Endothelial cell (in vitro differentiated cells): Measurements from ENCODE around the gene EML4. TPM values are rescaled to one million over a fixed set of nuclear protein-coding genes. Genes with fewer than 3 reads are reported as not detected.
"Not testable (repeated sequence)": the region's sequence is repeated elsewhere in the genome, so short reads cannot be mapped to it uniquely, and the experiment has no call there.

Source experiments
- DNase-seq: peaks from one replicate; pipeline ENCODE4 v3.0.0; 2021; ENCODE audit warnings: low spot score
- H3K27ac Mint-ChIP-seq: one replicate; pipeline ENCODE4 v1.8.0; 2021; ENCODE audit warnings: mixed read lengths, inconsistent platforms; ENCODE audit not compliant: unreplicated experiment
- H3K27me3 Mint-ChIP-seq: one replicate; pipeline ENCODE4 v1.8.0; 2021; ENCODE audit warnings: mild to moderate bottlenecking, moderate library complexity, mixed read lengths, inconsistent platforms; ENCODE audit not compliant: unreplicated experiment
- H3K36me3 Mint-ChIP-seq: one replicate; pipeline ENCODE4 v1.8.0; 2021; ENCODE audit warnings: mild to moderate bottlenecking, low read depth, mixed read lengths, inconsistent platforms; ENCODE audit not compliant: unreplicated experiment
- H3K4me1 Mint-ChIP-seq: one replicate; pipeline ENCODE4 v1.8.0; 2021; ENCODE audit warnings: mild to moderate bottlenecking, mixed read lengths, inconsistent platforms; ENCODE audit not compliant: unreplicated experiment
- H3K4me3 Mint-ChIP-seq: one replicate; pipeline ENCODE4 v1.8.0; 2021; ENCODE audit warnings: mild to moderate bottlenecking, mixed read lengths, inconsistent platforms; ENCODE audit not compliant: unreplicated experiment
- H3K9me3 Mint-ChIP-seq: one replicate; pipeline ENCODE4 v1.8.0; 2021; ENCODE audit warnings: mixed read lengths, inconsistent platforms; ENCODE audit not compliant: unreplicated experiment
- CTCF ChIP-seq: fragments of 200-600 bp; sonication (generic); IDR thresholded peaks from one replicate; pipeline ENCODE4 v1.5.0; 2021; ENCODE audit warnings: antibody characterized with exemption; ENCODE audit not compliant: unreplicated experiment
- total RNA-seq: library from RNA; stranded (reverse); fragmentation: NEBNext Ultra II Directional; extraction: Animal tissue kit (Norgen Biotek cat#: 25700); gene quantifications from one replicate; pipeline ENCODE4 v1.2.1, GENCODE V29; 2021; ENCODE audit not compliant: unreplicated experiment

EML4 gene
- total RNA-seq, 1 donor from 2014 or later, result 49.7 TPM

GRCh38 chr2:42342061-42342794, 173.1 kb downstream of the EML4 start:
- Mint-ChIP-seq H3K4me1 (peaks cover 25% of the 10 kb centered on the region), H3K4me3 (peak overlapping the region; percentile 69), H3K36me3 (peaks cover 38% of the 10 kb centered on the region), H3K27ac (peak overlapping the region; percentile 44), H3K9me3 (no peaks in the 10 kb centered on the region), H3K27me3 (peaks cover 6% of the 10 kb centered on the region)
- TF ChIP-seq CTCF, result no peak
- no peak for DNase-seq

DNA sequence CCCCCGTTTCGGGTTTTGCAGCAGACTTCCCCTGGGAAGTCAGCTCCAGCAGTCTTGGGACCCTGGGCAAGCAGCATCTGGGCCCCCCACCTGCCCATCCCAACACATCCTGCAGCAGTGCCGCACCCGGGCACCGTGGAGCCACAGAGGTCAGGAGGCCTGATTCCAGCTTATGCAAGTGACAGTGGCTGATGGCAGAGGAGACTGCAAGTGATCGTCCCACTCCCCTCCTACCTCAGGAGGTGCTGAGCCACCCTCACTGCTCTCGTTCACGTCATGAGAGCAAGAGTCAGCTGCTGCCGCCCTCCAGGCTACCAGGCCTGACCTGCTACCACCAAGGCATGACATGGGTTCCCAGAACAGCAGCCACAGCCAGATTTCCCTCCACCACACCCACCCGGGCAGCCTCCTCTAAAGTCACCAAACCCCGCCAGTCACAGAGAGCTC, 173.7 kb downstream of the EML4 start:
- H3K4me1 Mint-ChIP-seq, result peaks cover 25% of the 10 kb centered on the region
- peaks cover 3% of the 10 kb centered on the region for H3K27me3 Mint-ChIP-seq
- TF ChIP-seq CTCF, result no peak
- H3K27ac Mint-ChIP-seq, result no peak overlapping the region
- no peak for DNase-seq
- no peaks in the 10 kb centered on the region for H3K9me3 Mint-ChIP-seq
- peaks cover 38% of the 10 kb centered on the region for H3K36me3 Mint-ChIP-seq
- H3K4me3 Mint-ChIP-seq, result peak overlapping the region; percentile 69

DNA sequence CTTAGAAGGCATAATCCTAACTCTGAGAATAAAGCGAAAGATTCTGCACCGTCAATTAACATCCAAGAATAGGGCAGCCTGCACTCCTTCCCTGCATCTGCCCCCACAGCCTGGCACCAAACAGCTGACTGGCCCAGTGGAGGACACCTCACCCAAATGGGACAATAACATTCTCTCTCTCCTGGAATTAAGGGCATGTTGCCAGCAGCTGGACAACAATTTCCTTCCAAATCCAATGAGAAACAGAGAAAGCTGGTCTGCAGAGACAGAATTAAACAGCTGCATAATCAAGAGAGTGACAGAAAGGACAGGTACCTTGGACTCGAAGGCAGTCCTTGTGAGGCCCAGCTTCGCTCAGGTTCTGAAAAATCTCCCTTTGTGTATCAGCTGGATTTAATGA, 176.8 kb downstream of the EML4 start:
- Mint-ChIP-seq H3K27me3 (peaks cover 3% of the 10 kb centered on the region), H3K4me3 (no peak overlapping the region), H3K4me1 (peaks cover 12% of the 10 kb centered on the region), H3K9me3 (no peaks in the 10 kb centered on the region), H3K36me3 (peaks cover 21% of the 10 kb centered on the region), H3K27ac (no peak overlapping the region)
- no peak for TF ChIP-seq CTCF
- no peak for DNase-seq

DNA sequence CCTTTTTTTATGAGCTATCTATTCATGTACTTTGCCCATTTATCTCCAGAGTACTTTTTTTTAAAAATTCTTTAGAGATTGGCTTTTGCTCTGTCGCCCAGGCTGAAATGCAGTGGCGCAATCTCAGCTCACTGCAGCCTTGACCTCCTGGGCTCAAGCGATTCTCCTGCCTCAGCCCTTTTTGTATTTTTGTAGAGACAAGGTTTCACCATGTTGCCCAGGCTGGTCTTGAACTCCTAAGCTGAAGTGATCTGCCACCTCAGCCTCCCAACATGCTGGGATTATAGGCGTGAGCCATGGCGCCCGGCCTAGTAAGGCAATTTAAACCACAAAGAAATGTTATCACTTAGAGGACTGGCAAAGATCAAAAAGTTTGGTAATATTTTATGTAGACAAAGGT, 177.7 kb downstream of the EML4 start:
- not testable (repeated sequence) for H3K4me3 Mint-ChIP-seq, H3K27ac Mint-ChIP-seq, H3K27me3 Mint-ChIP-seq, H3K4me1 Mint-ChIP-seq, DNase-seq, H3K9me3 Mint-ChIP-seq
- peaks cover 22% of the 10 kb centered on the region for H3K36me3 Mint-ChIP-seq

DNA sequence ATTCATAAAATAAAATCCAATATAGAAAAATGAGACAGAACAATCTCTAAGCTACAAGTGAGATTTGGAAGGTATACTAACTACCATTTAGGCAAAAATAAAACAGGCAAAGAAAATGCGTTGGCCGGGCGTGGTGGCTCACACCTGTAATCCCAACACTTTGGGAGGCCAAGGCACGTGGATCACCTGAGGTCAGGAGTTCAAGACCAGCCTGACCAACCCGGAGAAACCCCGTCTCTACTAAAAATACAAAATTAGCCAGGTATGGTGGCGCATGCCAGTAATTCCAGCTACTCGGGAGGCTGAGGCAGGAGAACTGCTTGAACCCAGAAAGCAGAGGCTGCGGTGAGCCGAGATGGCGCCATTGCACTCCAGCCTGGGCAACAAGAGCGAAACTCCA, 178.4 kb downstream of the EML4 start:
- peaks cover 29% of the 10 kb centered on the region for H3K36me3 Mint-ChIP-seq
- H3K4me3 Mint-ChIP-seq, result not testable (repeated sequence)

GRCh38 chr2:42348113-42348805, 179.1 kb downstream of the EML4 start:
- Mint-ChIP-seq H3K4me1 (no peaks in the 10 kb centered on the region), H3K27me3 (no peaks in the 10 kb centered on the region), H3K27ac (no peak overlapping the region), H3K9me3 (no peaks in the 10 kb centered on the region), H3K36me3 (peaks cover 26% of the 10 kb centered on the region), H3K4me3 (peak overlapping the region; percentile 47)
- TF ChIP-seq CTCF, result no peak
- DNase-seq, result no peak

More for the DNA sequence above, 178.4 kb downstream of the EML4 start:
- H3K4me1 Mint-ChIP-seq, H3K27ac Mint-ChIP-seq, H3K27me3 Mint-ChIP-seq, H3K9me3 Mint-ChIP-seq, DNase-seq: not testable (repeated sequence)
